ENCODE data around the gene CD101. TPM values are rescaled to one million over a fixed set of nuclear protein-coding genes. Genes with fewer than 3 reads are reported as not detected.

Gene CD101
- total RNA-seq, 1 experiment from 2014 or later, result 1.8 TPM

DNA sequence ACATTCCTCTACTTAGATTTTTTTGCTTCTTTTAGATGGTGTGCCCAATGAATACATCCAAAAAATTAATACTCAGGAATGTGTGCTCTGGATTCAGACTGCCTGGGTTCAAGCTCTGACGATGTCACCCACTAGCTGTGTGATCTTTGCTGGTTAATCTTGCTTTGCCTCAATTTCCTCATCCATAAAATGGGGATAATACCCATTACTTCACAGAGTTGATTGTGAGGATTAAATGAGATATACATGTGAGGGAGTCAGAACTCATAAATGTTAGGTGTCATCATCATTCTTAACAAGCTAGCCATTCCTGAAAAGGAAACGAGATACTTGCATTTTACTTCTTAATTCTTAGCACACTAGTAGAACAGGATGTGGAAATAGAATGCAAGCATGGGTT, 45.7 kb downstream of the CD101 start:
- no peak overlapping the region for H4K5ac ChIP-seq (ENCODE audit: insufficient read length, low read depth, low read length)
- WGBS (ENCODE audit: extremely low coverage, insufficient read length, low lambda C conversion rate), result no CpG with 5 or more reads among the region's 2 CpGs
- H2AK5ac ChIP-seq (ENCODE audit: insufficient read length, low read length), result no peak overlapping the region
- H3K23me2 ChIP-seq (ENCODE audit: insufficient read length, low read depth, low read length, poor library complexity, severe bottlenecking), result no peaks in the 10 kb centered on the region
- no peak overlapping the region for H2BK15ac ChIP-seq (ENCODE audit: low read depth, low read length)
- TF ChIP-seq, protein P1, sequence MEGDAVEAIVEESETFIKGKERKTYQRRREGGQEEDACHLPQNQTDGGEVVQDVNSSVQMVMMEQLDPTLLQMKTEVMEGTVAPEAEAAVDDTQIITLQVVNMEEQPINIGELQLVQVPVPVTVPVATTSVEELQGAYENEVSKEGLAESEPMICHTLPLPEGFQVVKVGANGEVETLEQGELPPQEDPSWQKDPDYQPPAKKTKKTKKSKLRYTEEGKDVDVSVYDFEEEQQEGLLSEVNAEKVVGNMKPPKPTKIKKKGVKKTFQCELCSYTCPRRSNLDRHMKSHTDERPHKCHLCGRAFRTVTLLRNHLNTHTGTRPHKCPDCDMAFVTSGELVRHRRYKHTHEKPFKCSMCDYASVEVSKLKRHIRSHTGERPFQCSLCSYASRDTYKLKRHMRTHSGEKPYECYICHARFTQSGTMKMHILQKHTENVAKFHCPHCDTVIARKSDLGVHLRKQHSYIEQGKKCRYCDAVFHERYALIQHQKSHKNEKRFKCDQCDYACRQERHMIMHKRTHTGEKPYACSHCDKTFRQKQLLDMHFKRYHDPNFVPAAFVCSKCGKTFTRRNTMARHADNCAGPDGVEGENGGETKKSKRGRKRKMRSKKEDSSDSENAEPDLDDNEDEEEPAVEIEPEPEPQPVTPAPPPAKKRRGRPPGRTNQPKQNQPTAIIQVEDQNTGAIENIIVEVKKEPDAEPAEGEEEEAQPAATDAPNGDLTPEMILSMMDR (conservative IDR thresholded peaks at IDR 0.05), result no peak
- no peak overlapping the region for H2BK5ac ChIP-seq (ENCODE audit: insufficient read length, low read length)
- H3K14ac ChIP-seq (ENCODE audit: insufficient read depth, low read length), result no peak overlapping the region
- H3K4me2 ChIP-seq (ENCODE audit: insufficient read depth, insufficient read length, low read length), result no peak overlapping the region
- H3K9ac ChIP-seq (ENCODE audit: extremely low read depth, insufficient read length, low read length), result no peak overlapping the region
- H3K18ac ChIP-seq (ENCODE audit: insufficient read length, low read depth, low read length), result no peak overlapping the region
- Mint-ChIP-seq H3K4me3 (no peak overlapping the region), H3K36me3 (ENCODE audit: insufficient read depth in 1 of 3, low read depth in 3 of 3) (no peaks in the 10 kb centered on the region), H3K4me1 (peaks cover 2 to 7% of the 10 kb centered on the region in 2 experiments; a peak in 3 of 4 replicates), H3K9me3 (no peaks in the 10 kb centered on the region), H3K27me3 (ENCODE audit: low read depth) (no peaks in the 10 kb centered on the region), H3K27ac (no peak overlapping the region)
- no peak overlapping the region for H2BK20ac ChIP-seq (ENCODE audit: low read depth, low read length, poor library complexity, severe bottlenecking)
- H3K27me3 ChIP-seq (ENCODE audit: insufficient read depth, low read length), result no peaks in the 10 kb centered on the region
- H3K56ac ChIP-seq (ENCODE audit: insufficient read length, low read depth, low read length), result no peak overlapping the region
- H2BK12ac ChIP-seq (ENCODE audit: insufficient read length, low read depth, low read length), result no peak overlapping the region
- H3K9me3 ChIP-seq (ENCODE audit: control insufficient read depth, low read depth, low read length), result no peaks in the 10 kb centered on the region
- H2AFZ ChIP-seq (ENCODE audit: low read length), result no peak overlapping the region
- no peak overlapping the region for H2BK120ac ChIP-seq (ENCODE audit: low read depth, low read length, poor library complexity, severe bottlenecking)
- no peak overlapping the region for H3K4ac ChIP-seq (ENCODE audit: low read depth, low read length)
- H4K91ac ChIP-seq (ENCODE audit: insufficient read length, low read depth, low read length), result no peak overlapping the region
- no peaks in the 10 kb centered on the region for H4K20me1 ChIP-seq (ENCODE audit: control insufficient read depth, insufficient read depth, insufficient read length)
- no peak overlapping the region for H3K23ac ChIP-seq (ENCODE audit: insufficient read length, low read depth, low read length)
- H3K4me1 ChIP-seq (ENCODE audit: insufficient read depth, low read length), result no peaks in the 10 kb centered on the region
- no peaks in the 10 kb centered on the region for H3K79me2 ChIP-seq (ENCODE audit: insufficient read depth, low read length)
- DNase-seq, result no peak
- H4K8ac ChIP-seq (replicated peaks; ENCODE audit: insufficient read length, low read depth, low read length), result no peak overlapping the region
- H3K27ac ChIP-seq (ENCODE audit: insufficient read length, low read depth, low read length), result no peak overlapping the region
- H3K79me1 ChIP-seq (ENCODE audit: insufficient read depth, low read depth, low read length, poor library complexity, severe bottlenecking), result no peaks in the 10 kb centered on the region
- no peak overlapping the region for H3T11ph ChIP-seq (ENCODE audit: low read length)

Data from H9 (cell line).